NCI-H524 treated with DMSO at 0.1 percent for 48 hours (cell line): ENCODE data around the gene KCNQ1.

Source experiments
- DNase-seq: peaks from one replicate; lab custom pipeline; 2025; lab: John Stamatoyannopoulos, UW

KCNQ1 gene

GRCh38 chr11:2748061-2748813, 303.4 kb downstream of the KCNQ1 start:
- no peak for DNase-seq

- DNase-seq, result no peak
These were observed 304.2 kb downstream of the KCNQ1 start for GRCh38 chr11:2748814-2749554.

GRCh38 chr11:2750101-2750681, 305.4 kb downstream of the KCNQ1 start:
- DNase-seq, result no peak

- DNase-seq, result peak; percentile 10
These were observed 306.1 kb downstream of the KCNQ1 start for GRCh38 chr11:2750682-2751522.

- DNase-seq, result no peak
These were observed 306.9 kb downstream of the KCNQ1 start for GRCh38 chr11:2751523-2752203.

GRCh38 chr11:2752204-2752770, 307.5 kb downstream of the KCNQ1 start:
- no peak for DNase-seq

GRCh38 chr11:2752923-2753322, 308.1 kb downstream of the KCNQ1 start:
- DNase-seq, result no peak

GRCh38 chr11:2754008-2754407, 309.2 kb downstream of the KCNQ1 start:
- no peak for DNase-seq

- no peak for DNase-seq
These were observed 310.3 kb downstream of the KCNQ1 start for GRCh38 chr11:2755071-2755470.

GRCh38 chr11:2758751-2759150, 313.9 kb downstream of the KCNQ1 start:
- DNase-seq, result no peak

GRCh38 chr11:2759228-2760195, 314.7 kb downstream of the KCNQ1 start:
- DNase-seq, result no peak

- DNase-seq, result no peak
These were observed 315.5 kb downstream of the KCNQ1 start for GRCh38 chr11:2760196-2760871.

GRCh38 chr11:2761131-2762030, 316.6 kb downstream of the KCNQ1 start:
- DNase-seq, result no peak

- DNase-seq, result no peak
These were observed 317.2 kb downstream of the KCNQ1 start for GRCh38 chr11:2762031-2762380.

GRCh38 chr11:2762451-2762850, 317.6 kb downstream of the KCNQ1 start:
- DNase-seq, result no peak

GRCh38 chr11:2763984-2764383, 319.2 kb downstream of the KCNQ1 start:
- DNase-seq, result peak; percentile 41

- DNase-seq, result no peak
These were observed 320.7 kb downstream of the KCNQ1 start for GRCh38 chr11:2765491-2765890.

GRCh38 chr11:2766166-2766565, 321.4 kb downstream of the KCNQ1 start:
- DNase-seq, result no peak

GRCh38 chr11:2767071-2767470, 322.3 kb downstream of the KCNQ1 start:
- DNase-seq, result no peak
